H1 (cell line): Measurements from ENCODE around the gene WNT7A. TPM values are rescaled to one million over a fixed set of nuclear protein-coding genes. Genes with fewer than 3 reads are reported as not detected.

ENCODE experiments used
- CTCF ChIA-PET: fragments of 300-600 bp; sonication (Branson Sonifier 250); formaldehyde crosslinking; loops from one replicate; lab custom pipeline; 2021; ENCODE audit not compliant: partially characterized antibody; lab: Charles Lee
- POLR2A ChIA-PET: fragments of 300-600 bp; sonication (Branson Sonifier 250); formaldehyde crosslinking; loops from one replicate; lab custom pipeline; 2021; ENCODE audit warnings: inconsistent platforms; ENCODE audit not compliant: partially characterized antibody; lab: Charles Lee
- DNase-seq, 2 experiments: peaks; one replicate each; pipeline versions ENCODE4 v3.0.0 to v3.0.0-alpha.2; 2010 to 2022; ENCODE audit warnings: low spot score in 2 of 2, low read depth in 1 of 2, mixed read lengths in 1 of 2
- FAIRE-seq: peaks from 2 replicates; lab custom pipeline; 2011; peaks lifted over from hg19 to GRCh38; lab: Jason Lieb, UNC
- H2AFZ ChIP-seq: 2 replicates; pipeline ENCODE4 v1.8.1; 2012; ENCODE audit warnings: low read length, inconsistent platforms
- H2AK5ac ChIP-seq: 2 replicates; pipeline ENCODE4 v1.6.1; 2013; ENCODE audit warnings: low read depth, low read length
- H2BK120ac ChIP-seq: replicated peaks from 2 replicates; pipeline ENCODE3; 2013; ENCODE audit warnings: low read depth, low read length, inconsistent platforms
- H2BK12ac ChIP-seq: 2 replicates; pipeline ENCODE4 v1.6.1; 2013; ENCODE audit warnings: low read depth, low read length
- H2BK15ac ChIP-seq: 2 replicates; pipeline ENCODE4 v1.6.1; 2013; ENCODE audit warnings: low read length
- H2BK20ac ChIP-seq: 2 replicates; pipeline ENCODE4 v1.6.1; 2013; ENCODE audit warnings: low read length
- H2BK5ac ChIP-seq: 2 replicates; pipeline ENCODE4 v1.6.1; 2013; ENCODE audit warnings: low read depth, low read length
- H3K14ac ChIP-seq: 2 replicates; pipeline ENCODE4 v1.6.1; 2013; ENCODE audit warnings: inconsistent platforms; ENCODE audit not compliant: insufficient read length
- H3K18ac ChIP-seq: 2 replicates; pipeline ENCODE4 v1.6.1; 2013; ENCODE audit warnings: low read length; ENCODE audit errors: extremely low read depth
- H3K23ac ChIP-seq: 2 replicates; pipeline ENCODE4 v1.6.1; 2013; ENCODE audit warnings: inconsistent platforms; ENCODE audit not compliant: insufficient read length
- H3K23me2 ChIP-seq: 2 replicates; pipeline ENCODE4 v1.6.1; 2013; ENCODE audit warnings: low read depth, low read length
- H3K27ac ChIP-seq: 2 replicates; pipeline ENCODE4 v1.6.1; 2011; ENCODE audit warnings: low read depth, low read length, inconsistent platforms
- H3K27me3 ChIP-seq, 4 experiments: replicated peaks in 1 of 4; 1 replicate in 1 of 4; 2 replicates in 3 of 4; pipeline versions ENCODE4 v1.6.1 to v1.8.1; 2011 to 2013; ENCODE audit warnings: low read length in 3 of 4, mild to moderate bottlenecking in 3 of 4, inconsistent platforms in 2 of 4, mixed read lengths in 2 of 4, moderate library complexity in 1 of 4; ENCODE audit not compliant: control insufficient read depth in 3 of 4, insufficient read depth in 3 of 4; ENCODE audit errors: extremely low read depth in 1 of 4
- H3K36me3 ChIP-seq, 4 experiments: 2 replicates each; pipeline versions ENCODE4 v1.6.1 to v1.8.1; 2011 to 2013; ENCODE audit warnings: mild to moderate bottlenecking in 4 of 4, low read length in 3 of 4, moderate library complexity in 2 of 4, control low read depth in 1 of 4, inconsistent platforms in 1 of 4; ENCODE audit not compliant: insufficient read depth in 4 of 4, control insufficient read depth in 2 of 4
- H3K4ac ChIP-seq: replicated peaks from 2 replicates; pipeline ENCODE3; 2013; ENCODE audit warnings: low read length, low read depth, mixed read lengths, inconsistent platforms; ENCODE audit not compliant: insufficient read length
- H3K4me1 ChIP-seq, 4 experiments: replicated peaks in 1 of 4; 1 replicate in 1 of 4; 2 replicates in 3 of 4; pipeline versions ENCODE4 v1.6.1 to v1.8.1; 2011 to 2013; ENCODE audit warnings: low read length in 3 of 4, inconsistent platforms in 2 of 4, mixed read lengths in 1 of 4; ENCODE audit not compliant: insufficient read depth in 4 of 4, control insufficient read depth in 3 of 4
- H3K4me2 ChIP-seq, 2 experiments: 2 replicates each; pipeline versions ENCODE4 v1.6.1 to v1.8.1; 2011 to 2013; ENCODE audit warnings: low read depth in 2 of 2, low read length in 2 of 2, control low read depth in 1 of 2, inconsistent platforms in 1 of 2, mild to moderate bottlenecking in 1 of 2; ENCODE audit not compliant: insufficient read depth in 1 of 2
- H3K4me3 ChIP-seq, 4 experiments: fragments of 200-600, 300-600 bp in 1 of 4; sonication (generic), shearing (Covaris generic), sonication (Bioruptor Twin) in 1 of 4; 2 replicates each; pipeline versions ENCODE4 v1.5.1 to v1.8.1; 2011 to 2016; ENCODE audit warnings: low read length in 4 of 4, low read depth in 3 of 4, control low read depth in 2 of 4, inconsistent platforms in 2 of 4, mild to moderate bottlenecking in 2 of 4, mixed read lengths in 1 of 4, moderate library complexity in 1 of 4; ENCODE audit not compliant: insufficient read depth in 2 of 4; ENCODE audit errors: extremely low read depth in 1 of 4
- H3K56ac ChIP-seq: replicated peaks from 2 replicates; pipeline ENCODE3; 2013; ENCODE audit warnings: low read depth, mild to moderate bottlenecking, mixed read lengths, low read length, inconsistent platforms; ENCODE audit not compliant: insufficient read length
- H3K79me1 ChIP-seq: 2 replicates; pipeline ENCODE4 v1.6.1; 2013; ENCODE audit warnings: low read depth, low read length, control low read depth
- H3K79me2 ChIP-seq, 2 experiments: 2 replicates each; pipeline versions ENCODE4 v1.6.1 to v1.8.1; 2012 to 2013; ENCODE audit warnings: low read length in 2 of 2, mild to moderate bottlenecking in 2 of 2, inconsistent platforms in 1 of 2; ENCODE audit not compliant: insufficient read depth in 2 of 2, control insufficient read depth in 1 of 2
- H3K9ac ChIP-seq, 4 experiments: replicated peaks in 1 of 4; 1 replicate in 1 of 4; 2 replicates in 3 of 4; pipeline versions ENCODE4 v1.6.1 to v1.8.1; 2011 to 2013; ENCODE audit warnings: low read depth in 3 of 4, low read length in 3 of 4, control low read depth in 2 of 4, mild to moderate bottlenecking in 2 of 4, moderate library complexity in 2 of 4, inconsistent platforms in 1 of 4; ENCODE audit errors: extremely low read depth in 1 of 4
- H3K9me3 ChIP-seq, 2 experiments: 2 replicates each; pipeline versions ENCODE4 v1.6.1 to v1.8.1; 2012 to 2013; ENCODE audit warnings: mild to moderate bottlenecking in 2 of 2, moderate library complexity in 2 of 2, control low read depth in 1 of 2, inconsistent platforms in 1 of 2, low read depth in 1 of 2, low read length in 1 of 2, mixed read lengths in 1 of 2; ENCODE audit not compliant: insufficient read depth in 2 of 2
- H4K20me1 ChIP-seq, 2 experiments: replicated peaks in 1 of 2; 2 replicates each; pipeline versions ENCODE3 to v1.8.1; 2011 to 2013; ENCODE audit warnings: inconsistent platforms in 2 of 2, low read length in 2 of 2, mild to moderate bottlenecking in 1 of 2; ENCODE audit not compliant: insufficient read depth in 2 of 2, control insufficient read depth in 1 of 2
- H4K5ac ChIP-seq: 2 replicates; pipeline ENCODE4 v1.6.1; 2013; ENCODE audit warnings: low read length, low read depth, mixed read lengths, inconsistent platforms; ENCODE audit not compliant: insufficient read length
- H4K8ac ChIP-seq: 2 replicates; pipeline ENCODE4 v1.8.0; 2013; ENCODE audit warnings: mild to moderate bottlenecking, moderate library complexity, low read length, inconsistent platforms; ENCODE audit not compliant: insufficient read depth; ENCODE audit errors: extremely low read depth
- H4K91ac ChIP-seq: replicated peaks from 2 replicates; pipeline ENCODE3; 2013; ENCODE audit warnings: low read length, mixed read lengths, inconsistent platforms; ENCODE audit not compliant: insufficient read length
- EZH2 ChIP-seq: fragments of 200-600 bp; sonication (generic); IDR thresholded peaks from 2 replicates; pipeline ENCODE4 v1.7.1; 2012; ENCODE audit warnings: low read depth, mild to moderate bottlenecking, moderate library complexity, low read length, inconsistent platforms; ENCODE audit not compliant: severe bottlenecking
- FOSL1 ChIP-seq: IDR thresholded peaks from 2 replicates; pipeline ENCODE4 v1.6.1; 2011; ENCODE audit warnings: mild to moderate bottlenecking, low read depth, low read length, moderate library complexity; ENCODE audit not compliant: insufficient read depth
- JUN ChIP-seq: IDR thresholded peaks from 2 replicates; pipeline ENCODE4 v1.6.1; 2011; ENCODE audit warnings: low read depth, mild to moderate bottlenecking, improper control_type of control experiment, low read length
- RBBP5 ChIP-seq: IDR thresholded peaks from 2 replicates; pipeline ENCODE4 v1.7.1; 2012; ENCODE audit warnings: low read depth, mild to moderate bottlenecking, inconsistent platforms, low read length, moderate library complexity, borderline replicate concordance
- SUZ12 ChIP-seq: fragments of 200-600 bp; sonication (generic); IDR thresholded peaks from 2 replicates; pipeline ENCODE4 v1.6.1; 2012; ENCODE audit warnings: mild to moderate bottlenecking, inconsistent platforms, low read length, moderate library complexity, mixed read lengths
- USF2 ChIP-seq: IDR thresholded peaks from 2 replicates; pipeline ENCODE4 v1.6.1; 2011; ENCODE audit warnings: low read length, improper control_type of control experiment
- WGBS, 2 experiments: shearing (Covaris generic) in 1 of 2; methylation state at CpG; one replicate each; pipeline versions ENCODE4 v1.1.6 to v1.1.7; 2013 to 2015; ENCODE audit warnings: low lambda C conversion rate in 2 of 2, mixed read lengths in 2 of 2, inconsistent platforms in 1 of 2, low coverage in 1 of 2, missing lambda C conversion rate in 1 of 2; ENCODE audit not compliant: insufficient replicate concordance in 2 of 2, insufficient coverage in 1 of 2, insufficient read length in 1 of 2; ENCODE audit errors: extremely low coverage in 1 of 2, missing lambda C conversion rate in 1 of 2; 5-methylcytosine and 5-hydroxymethylcytosine counted together
- polyA plus RNA-seq, 7 experiments: library from polyadenylated mRNA; depleted of rRNA in 3 of 7; stranded (reverse) in 5 of 7; unstranded in 2 of 7; fragments of >200 nt in 5 of 7; fragments of 200-250 nt in 2 of 7; gene quantifications; 1 replicate in 5 of 7; 2 replicates in 1 of 7; 4 replicates in 1 of 7; pipeline versions ENCODE4 v1.2.1 to v1.2.3, GENCODE V29; 2011 to 2013; ENCODE audit warnings: missing spikeins in 2 of 7, mixed read lengths in 2 of 7
- total RNA-seq: library from RNA; stranded (reverse); fragmentation: NEBNext Ultra II Directional; extraction: Animal tissue kit (Norgen Biotek cat#: 25700); gene quantifications from 2 replicates; pipeline ENCODE4 v1.2.1, GENCODE V29; 2021

Gene WNT7A
- total and polyA plus RNA-seq, 2 of the 8 experiments (the other 6 are each of a cell fraction or from before 2014, with no cell fraction given) = 0.02 TPM; not detected in 1

- H2BK15ac ChIP-seq = peak overlapping the region; percentile 61; the same call in 1 of the 2 replicates
- no peak overlapping the region for H3K14ac ChIP-seq
- H2BK20ac ChIP-seq = peak overlapping the region; percentile 61; the same call in 1 of the 2 replicates
- H3K23ac ChIP-seq = no peak overlapping the region
- no peaks in the 10 kb centered on the region for H3K9me3 ChIP-seq
- H4K8ac ChIP-seq = peak overlapping the region; percentile 62; the same call in 1 of the 2 replicates
- CTCF ChIA-PET = interaction anchor here (0.6 to 0.9 kb wide), 2 partner anchors 33 to 367 kb away, joined by 3 read pairs; no protein-coding TSS in a partner anchor
- no peak overlapping the region for H3K9ac ChIP-seq
- no peaks in the 10 kb centered on the region for H4K20me1 ChIP-seq
- no peaks in the 10 kb centered on the region for H3K36me3 ChIP-seq
- no peak overlapping the region for H3K27ac ChIP-seq
- H3K79me1 ChIP-seq = no peaks in the 10 kb centered on the region
- H2BK12ac ChIP-seq = peak overlapping the region; percentile 63; the same call in 1 of the 2 replicates
- H3K4me2 ChIP-seq = no peak overlapping the region
- H3K27me3 ChIP-seq = no peaks in the 10 kb centered on the region
- 0 out of 2 replicates have a peak overlapping the region, but pooled peaks have one; percentile 37 for H2BK5ac ChIP-seq
- POLR2A ChIA-PET = no interaction called here
- H2AK5ac ChIP-seq = peak overlapping the region; percentile 58; the same call in 1 of the 2 replicates
- H3K4ac ChIP-seq = no peak overlapping the region
- no peaks in the 10 kb centered on the region for H3K79me2 ChIP-seq
- H3K56ac ChIP-seq = no peak overlapping the region
- H3K23me2 ChIP-seq = no peaks in the 10 kb centered on the region
- no peak for DNase-seq
- H4K91ac ChIP-seq = peak overlapping the region; percentile 34
- H3K4me3 ChIP-seq = no peak overlapping the region
- no peak overlapping the region for H2BK120ac ChIP-seq
- H4K5ac ChIP-seq = no peak overlapping the region
- H2AFZ ChIP-seq = no peak overlapping the region
- FAIRE-seq = no peak
- H3K18ac ChIP-seq = no peak overlapping the region
- 89% methylated on average over 4 of the region's 4 CpGs; no CpG with 5 or more reads in 1 of the 2 experiments for WGBS, 2 experiments
- H3K4me1 ChIP-seq = peaks cover 0 to 13% (median 4%) of the 10 kb centered on the region in 4 experiments; a peak in 2 of 7 replicates
- TF ChIP-seq RBBP5 (no peak), EZH2 (no peak), SUZ12 (no peak), FOSL1 (no peak), JUN (no peak), USF2 (no peak)
These were observed 27.2 kb downstream of the WNT7A start for GRCh38 chr3:13852638-13853009.
